GM23248 (cell line): ENCODE results near the gene MAPKBP1. TPM values are rescaled to one million over a fixed set of nuclear protein-coding genes. Genes with fewer than 3 reads are reported as not detected.

Experiments used
- DNase-seq: peaks from one replicate; pipeline ENCODE4 v3.0.0-alpha.2; 2015
- H2AFZ ChIP-seq: fragments of 200-600 bp; sonication (generic); 2 replicates; pipeline ENCODE4 v1.6.1; 2016; ENCODE audit warnings: antibody characterized with exemption
- H3F3A ChIP-seq: fragments of 200-600 bp; sonication (generic); 2 replicates; pipeline ENCODE4 v1.6.1; 2016; ENCODE audit warnings: mild to moderate bottlenecking, antibody characterized with exemption, mixed run types; ENCODE audit not compliant: insufficient read depth
- H3K27ac ChIP-seq: fragments of 200-600 bp; sonication (generic); 2 replicates; pipeline ENCODE4 v1.5.1; 2016; ENCODE audit warnings: mild to moderate bottlenecking
- H3K27me3 ChIP-seq: fragments of 200-600 bp; sonication (generic); replicated peaks from 2 replicates; pipeline ENCODE4 v1.6.1; 2016; ENCODE audit warnings: mild to moderate bottlenecking; ENCODE audit not compliant: insufficient read depth
- H3K36me3 ChIP-seq: fragments of 200-600 bp; sonication (generic); 2 replicates; pipeline ENCODE4 v1.6.1; 2016; ENCODE audit warnings: low read depth, mild to moderate bottlenecking
- H3K4me1 ChIP-seq: fragments of 200-600 bp; sonication (generic); 2 replicates; pipeline ENCODE4 v1.6.1; 2016; ENCODE audit warnings: mild to moderate bottlenecking; ENCODE audit not compliant: insufficient read depth
- H3K4me2 ChIP-seq: fragments of 200-600 bp; sonication (generic); one replicate; pipeline ENCODE4 v1.6.1; 2016; ENCODE audit warnings: mild to moderate bottlenecking; ENCODE audit not compliant: unreplicated experiment
- H3K4me3 ChIP-seq: fragments of 200-600 bp; sonication (generic); 2 replicates; pipeline ENCODE4 v1.5.1; 2016; ENCODE audit warnings: mild to moderate bottlenecking
- H3K79me2 ChIP-seq: fragments of 200-600 bp; sonication (generic); 2 replicates; pipeline ENCODE4 v1.6.1; 2016; ENCODE audit warnings: mild to moderate bottlenecking; ENCODE audit not compliant: insufficient read depth
- H3K9ac ChIP-seq: fragments of 200-600 bp; sonication (generic); 2 replicates; pipeline ENCODE4 v1.6.1; 2016; ENCODE audit warnings: mild to moderate bottlenecking
- H3K9me2 ChIP-seq: fragments of 200-600 bp; sonication (generic); 2 replicates; pipeline ENCODE4 v1.6.1; 2016; ENCODE audit warnings: mixed run types, mild to moderate bottlenecking, moderate library complexity; ENCODE audit not compliant: insufficient read depth
- H3K9me3 ChIP-seq: fragments of 200-600 bp; sonication (generic); one replicate; pipeline ENCODE4 v1.6.1; 2017; ENCODE audit warnings: low read depth
- H4K20me1 ChIP-seq: fragments of 200-600 bp; sonication (generic); 2 replicates; pipeline ENCODE4 v1.6.0; 2016; ENCODE audit not compliant: insufficient read depth
- EZH2 ChIP-seq: fragments of 200-600 bp; sonication (generic); IDR thresholded peaks from 2 replicates; pipeline ENCODE4 v1.6.1; 2018; ENCODE audit warnings: antibody characterized with exemption, mild to moderate bottlenecking; ENCODE audit not compliant: insufficient read depth, poor library complexity, severe bottlenecking
- EZH2phosphoT487 ChIP-seq: fragments of 200-600 bp; sonication (generic); IDR thresholded peaks from 2 replicates; pipeline ENCODE4 v1.6.1; 2018; ENCODE audit warnings: antibody characterized with exemption, moderate library complexity, mild to moderate bottlenecking, low read depth; ENCODE audit not compliant: insufficient read depth
- WGBS, 2 experiments: methylation state at CpG; one replicate each; pipeline ENCODE4 v1.1.6; 2015 to 2017; ENCODE audit warnings: low lambda C conversion rate in 2 of 2, low coverage in 1 of 2; ENCODE audit errors: missing lambda C conversion rate in 2 of 2; 5-methylcytosine and 5-hydroxymethylcytosine counted together
- in situ Hi-C: fragments of 300-500 bp; cut with MboI; formaldehyde crosslinking; loops from 2 replicates; pipeline ENCODE4 v1.15.0; 2020
- microRNA-seq: library from miRNA; unstranded; fragments of <30 nt; microRNA quantifications from one replicate; pipeline ENCODE4, GENCODE V29; 2016; ENCODE audit warnings: borderline number of aligned reads
- polyA plus RNA-seq: library from polyadenylated mRNA; unstranded; fragments of >200 nt; fragmentation: Nextera tagmentation; extraction: Ambion mirVana; gene quantifications from 2 replicates; pipeline ENCODE4 v1.2.1, GENCODE V29; 2016
- small RNA-seq: library from RNA; depleted of rRNA; stranded (forward); fragments of <200 nt; gene quantifications from one replicate; pipeline ENCODE3, GENCODE V24; 2014; ENCODE audit warnings: low read depth, low replicate concordance
- total RNA-seq: library from RNA; depleted of rRNA; stranded (reverse); fragments of >200 nt; shearing (Covaris generic); gene quantifications from 2 replicates; pipeline ENCODE4 v1.2.3, GENCODE V29; 2014; rRNA removed

Gene MAPKBP1
- total and polyA plus RNA-seq, 2 experiments from 2014 or later = 5.2 to 8.5 TPM

DNA sequence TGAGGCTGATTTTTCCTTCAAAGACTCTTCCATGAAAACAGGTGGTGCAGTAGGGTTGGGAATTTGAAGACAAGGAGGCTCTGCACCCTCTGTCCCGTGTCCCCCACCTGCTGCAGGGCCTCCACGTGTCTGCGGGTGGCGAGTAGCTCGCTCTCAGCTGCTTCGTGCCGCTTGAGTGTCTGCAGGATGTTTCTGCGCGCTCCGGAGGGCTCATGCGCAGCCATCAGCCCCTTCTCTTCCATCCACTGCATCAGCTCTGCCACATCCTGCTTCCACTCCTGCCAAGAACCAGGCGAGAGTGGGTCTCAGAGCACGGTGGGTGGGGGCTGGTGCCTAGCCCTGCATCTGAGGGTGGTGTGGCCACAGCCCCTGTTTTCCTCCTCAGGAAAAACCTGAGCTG lies 101.7 kb downstream of the MAPKBP1 start:
- DNase-seq = no peak
- WGBS, 2 experiments = 70 to 73% methylated on average over 13 of the region's 13 CpGs
- no peaks in the 10 kb centered on the region for H3K9me3 ChIP-seq
- TF ChIP-seq EZH2phosphoT487 = no peak
- no peak for TF ChIP-seq EZH2
- no peaks in the 10 kb centered on the region for H3F3A ChIP-seq
- no peak overlapping the region for H2AFZ ChIP-seq
- no peak overlapping the region for H3K4me2 ChIP-seq
- H3K27me3 ChIP-seq = no peaks in the 10 kb centered on the region
- H3K9ac ChIP-seq = no peak overlapping the region
- no peak overlapping the region for H3K27ac ChIP-seq
- H3K36me3 ChIP-seq = no peaks in the 10 kb centered on the region
- no peaks in the 10 kb centered on the region for H3K79me2 ChIP-seq
- H3K9me2 ChIP-seq = no peaks in the 10 kb centered on the region
- H3K4me3 ChIP-seq = no peak overlapping the region
- no peaks in the 10 kb centered on the region for H4K20me1 ChIP-seq
- no peaks in the 10 kb centered on the region for H3K4me1 ChIP-seq
- in situ Hi-C loops = no loop called here

DNA sequence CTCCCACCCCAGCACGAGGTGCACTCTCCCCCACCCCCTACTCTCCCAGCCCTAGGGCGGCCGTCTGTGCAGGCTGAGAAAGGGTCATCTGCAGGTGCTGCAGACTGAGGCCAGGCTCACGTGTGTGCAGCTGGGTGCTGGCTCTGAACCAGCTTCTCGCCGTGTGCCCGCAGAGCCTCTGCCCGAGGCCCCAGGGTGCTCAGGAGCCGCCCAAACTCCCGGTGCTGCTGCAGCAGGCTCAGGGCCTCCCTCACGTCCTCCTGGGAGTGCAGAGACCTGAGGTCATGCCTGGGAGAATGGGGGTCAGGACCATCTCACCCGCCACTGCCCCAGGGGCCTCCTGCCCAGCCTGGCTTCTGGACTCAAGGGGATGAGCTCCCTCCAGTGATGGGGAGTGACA lies 102.4 kb downstream of the MAPKBP1 start:
- 60 to 73% methylated on average over 10 to 12 of the region's 12 CpGs for WGBS, 2 experiments
- H3K4me2 ChIP-seq = no peak overlapping the region

More for the DNA sequence above, 102.4 kb downstream of the MAPKBP1 start:
- H4K20me1 ChIP-seq = no peaks in the 10 kb centered on the region
- TF ChIP-seq EZH2phosphoT487 = no peak
- TF ChIP-seq EZH2 = no peak
- no peak overlapping the region for H2AFZ ChIP-seq
- no peaks in the 10 kb centered on the region for H3K27me3 ChIP-seq
- no peaks in the 10 kb centered on the region for H3K9me2 ChIP-seq
- no peaks in the 10 kb centered on the region for H3K4me1 ChIP-seq
- no peaks in the 10 kb centered on the region for H3K36me3 ChIP-seq
- H3K79me2 ChIP-seq = no peaks in the 10 kb centered on the region
- no peak overlapping the region for H3K9ac ChIP-seq
- no peak for DNase-seq
- H3K27ac ChIP-seq = no peak overlapping the region
- in situ Hi-C loops = no loop called here
- H3F3A ChIP-seq = no peaks in the 10 kb centered on the region
- no peaks in the 10 kb centered on the region for H3K9me3 ChIP-seq
- no peak overlapping the region for H3K4me3 ChIP-seq

Small RNAs within 50 kb of the gene (microRNA-seq; reads per million reads assigned to microRNA genes)
- gene MIR4310 = not detected

Small RNAs within 50 kb of the gene (small RNA-seq; reads per million reads assigned to genes)
- gene JMJD7-PLA2G4B (not detected), gene MIR4310 (not detected), gene RNA5SP393 (not detected)

Other genes with a start within 250 kb of the MAPKBP1 start
- 15.7 and 16.5 TPM in 2 replicates for gene RPAP1, start 230.2 kb upstream of the MAPKBP1 start, total RNA-seq
- gene RPAP1, start 230.2 kb upstream of the MAPKBP1 start, polyA plus RNA-seq = 10.7 and 11.4 TPM in 2 replicates
- 5.2 and 7.5 TPM in 2 replicates for gene TYRO3, start 215.3 kb upstream of the MAPKBP1 start, total RNA-seq
- 7.9 and 8.8 TPM in 2 replicates for gene TYRO3, start 215.3 kb upstream of the MAPKBP1 start, polyA plus RNA-seq
- 14.8 and 28.2 TPM in 2 replicates for gene MGA, start 114.1 kb upstream of the MAPKBP1 start, total RNA-seq
- 11.8 and 13.2 TPM in 2 replicates for gene MGA, start 114.1 kb upstream of the MAPKBP1 start, polyA plus RNA-seq
- gene JMJD7, start 53.6 kb downstream of the MAPKBP1 start, total RNA-seq = 1.3 and 11.7 TPM in 2 replicates
- 3.5 and 5.3 TPM in 2 replicates for gene JMJD7, start 53.6 kb downstream of the MAPKBP1 start, polyA plus RNA-seq
- 1.4 TPM in 1 of 2 replicates, not detected in the other for gene PLA2G4B, start 64.4 kb downstream of the MAPKBP1 start, total RNA-seq
- gene PLA2G4B, start 64.4 kb downstream of the MAPKBP1 start, polyA plus RNA-seq = 1.1 and 1.6 TPM in 2 replicates
- gene SPTBN5, start 119.6 kb downstream of the MAPKBP1 start, total RNA-seq = 0.11 and 0.25 TPM in 2 replicates
- 0.03 TPM in 1 of 2 replicates, not detected in the other for gene SPTBN5, start 119.6 kb downstream of the MAPKBP1 start, polyA plus RNA-seq
- 15.9 and 17.7 TPM in 2 replicates for gene EHD4, start 198.1 kb downstream of the MAPKBP1 start, total RNA-seq
- 18.7 and 21.0 TPM in 2 replicates for gene EHD4, start 198.1 kb downstream of the MAPKBP1 start, polyA plus RNA-seq
- gene PLA2G4E, start 246.6 kb downstream of the MAPKBP1 start, total RNA-seq = not detected in 2 replicates
- not detected in 2 replicates for gene PLA2G4E, start 246.6 kb downstream of the MAPKBP1 start, polyA plus RNA-seq